Neural cell (in vitro differentiated cells): ENCODE measurements around the gene RAB11FIP3. TPM values are rescaled to one million over a fixed set of nuclear protein-coding genes. Genes with fewer than 3 reads are reported as not detected.
"Not testable (repeated sequence)": the region's sequence is repeated elsewhere in the genome, so short reads cannot be mapped to it uniquely, and the experiment has no call there.

Experiments
- H2AFZ ChIP-seq: fragments of 200-600, 300-800 bp; sonication (generic), shearing (Covaris generic); 2 replicates; pipeline ENCODE4 v1.6.0; 2014; ENCODE audit warnings: low read depth, mild to moderate bottlenecking, antibody characterized with exemption, low read length, moderate library complexity
- H3F3A ChIP-seq: fragments of 200-600 bp; shearing (Covaris generic); 2 replicates; pipeline ENCODE4 v1.6.1; 2016; ENCODE audit warnings: mild to moderate bottlenecking, moderate library complexity, mixed read lengths, antibody characterized with exemption, low read length; ENCODE audit not compliant: insufficient read depth, poor library complexity, severe bottlenecking
- H3K27ac ChIP-seq: fragments of 200-600, 300-800 bp; sonication (generic), shearing (Covaris generic); 2 replicates; pipeline ENCODE4 v1.5.1; 2014; ENCODE audit warnings: mild to moderate bottlenecking, low read length, moderate library complexity
- H3K27me3 ChIP-seq: fragments of 300-800, 200-600 bp; sonication (generic), shearing (Covaris generic); 2 replicates; pipeline ENCODE4 v1.6.0; 2014; ENCODE audit warnings: mild to moderate bottlenecking, low read depth, low read length, moderate library complexity; ENCODE audit not compliant: insufficient read depth
- H3K36me3 ChIP-seq: fragments of 300-800, 200-600 bp; sonication (generic), shearing (Covaris generic); 2 replicates; pipeline ENCODE4 v1.5.1; 2014; ENCODE audit warnings: mild to moderate bottlenecking, antibody characterized with exemption, low read length, moderate library complexity; ENCODE audit not compliant: insufficient read depth
- H3K4me2 ChIP-seq: fragments of 300-800, 200-600 bp; sonication (generic), shearing (Covaris generic); 2 replicates; pipeline ENCODE4 v1.6.0; 2014; ENCODE audit warnings: mild to moderate bottlenecking, low read length
- H3K4me3 ChIP-seq: fragments of 300-800, 200-600 bp; sonication (generic), shearing (Covaris generic); 2 replicates; pipeline ENCODE4 v1.5.1; 2014; ENCODE audit warnings: mild to moderate bottlenecking, low read length, moderate library complexity
- H3K79me2 ChIP-seq: fragments of 200-600 bp; shearing (Covaris generic); replicated peaks from 2 replicates; pipeline ENCODE4 v1.6.0; 2014; ENCODE audit warnings: mild to moderate bottlenecking, low read length, moderate library complexity; ENCODE audit not compliant: insufficient read depth
- H3K9ac ChIP-seq: fragments of 300-800, 200-600 bp; sonication (generic), shearing (Covaris generic); 2 replicates; pipeline ENCODE4 v1.6.1; 2016; ENCODE audit warnings: mild to moderate bottlenecking, low read length, mixed read lengths
- H3K9me2 ChIP-seq: fragments of 200-600 bp; shearing (Covaris generic); 2 replicates; pipeline ENCODE4 v1.6.1; 2016; ENCODE audit warnings: mild to moderate bottlenecking, low read length, mixed read lengths; ENCODE audit not compliant: insufficient read depth
- H3K9me3 ChIP-seq: fragments of 200-600, 300-800 bp; sonication (generic), shearing (Covaris generic); 2 replicates; pipeline ENCODE4 v1.6.1; 2016; ENCODE audit warnings: mild to moderate bottlenecking, mixed run types, low read length, moderate library complexity, mixed read lengths
- H4K20me1 ChIP-seq: fragments of 200-600 bp; shearing (Covaris generic); 2 replicates; pipeline ENCODE4 v1.6.1; 2016; ENCODE audit warnings: mild to moderate bottlenecking, mixed run types; ENCODE audit not compliant: insufficient read depth
- EP300 ChIP-seq: fragments of 450-650 bp; conservative IDR thresholded peaks from 2 replicates; pipeline ENCODE4 v1.6.1; 2014; ENCODE audit warnings: antibody characterized with exemption, mild to moderate bottlenecking, moderate library complexity; ENCODE audit not compliant: poor library complexity, severe bottlenecking
- EZH2 ChIP-seq: fragments of 200-600, 300-800 bp; shearing (Covaris generic), sonication (generic); IDR thresholded peaks from 2 replicates; pipeline ENCODE4 v1.6.1; 2014; ENCODE audit warnings: antibody characterized with exemption, low read length, borderline replicate concordance, mild to moderate bottlenecking; ENCODE audit not compliant: insufficient read depth, poor library complexity, severe bottlenecking
- MXI1 ChIP-seq: fragments of 450-650 bp; conservative IDR thresholded peaks from 2 replicates; pipeline ENCODE4 v1.6.1; 2014; ENCODE audit warnings: antibody characterized with exemption, mild to moderate bottlenecking; ENCODE audit not compliant: poor library complexity, severe bottlenecking
- POLR2AphosphoS5 ChIP-seq: IDR thresholded peaks from 2 replicates; pipeline ENCODE4 v1.6.1; 2012
- RAD21 ChIP-seq: fragments of 450-650 bp; conservative IDR thresholded peaks from 2 replicates; pipeline ENCODE4 v1.6.1; 2014; ENCODE audit warnings: antibody characterized with exemption, mild to moderate bottlenecking, moderate library complexity
- SMC3 ChIP-seq: fragments of 450-650 bp; conservative IDR thresholded peaks from 2 replicates; pipeline ENCODE4 v1.6.1; 2014; ENCODE audit warnings: antibody characterized with exemption, mild to moderate bottlenecking, moderate library complexity; ENCODE audit not compliant: poor library complexity
- TAF1 ChIP-seq: IDR thresholded peaks from 2 replicates; pipeline ENCODE4 v1.6.1; 2012; ENCODE audit warnings: low read depth
- polyA plus RNA-seq: library from polyadenylated mRNA; depleted of rRNA; stranded (reverse); fragments of >200 nt; gene quantifications from 2 replicates; pipeline ENCODE4 v1.2.3, GENCODE V29; 2014
- TF ChIP-seq, protein P1 (sequence below): IDR thresholded peaks from 2 replicates; pipeline ENCODE4 v1.6.1; 2012; ENCODE audit warnings: borderline replicate concordance
- TF ChIP-seq, protein P2 (sequence below): fragments of 450-650 bp; IDR thresholded peaks from 2 replicates; pipeline ENCODE4 v1.5.1; 2014; ENCODE audit warnings: antibody characterized with exemption, mild to moderate bottlenecking, moderate library complexity; ENCODE audit not compliant: poor library complexity, severe bottlenecking

Gene RAB11FIP3
- polyA plus RNA-seq, 1 donor from 2014 or later, result 55.0 TPM

DNA sequence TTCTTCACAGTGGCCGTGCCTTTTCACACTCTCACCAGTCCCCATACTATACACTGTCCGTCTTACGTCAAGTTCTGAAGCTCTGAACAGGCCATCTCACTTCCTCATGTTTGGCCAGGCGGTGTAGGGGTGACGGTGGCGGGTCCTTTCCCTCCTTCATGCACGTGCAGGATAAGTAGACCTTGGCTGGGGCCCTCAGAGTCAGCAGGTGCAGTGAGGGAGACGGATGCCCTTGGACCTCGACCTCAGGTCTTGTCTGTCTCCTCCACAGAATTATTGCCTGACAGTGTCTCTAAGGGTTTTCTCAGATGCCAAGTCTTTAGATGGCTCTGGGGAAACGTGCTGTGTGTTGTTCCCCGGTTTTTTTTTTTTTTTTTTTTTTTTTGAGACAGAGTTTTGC lies 37.6 kb downstream of the RAB11FIP3 start:
- no peaks in the 10 kb centered on the region for H3K9me3 ChIP-seq
- no peak overlapping the region for H2AFZ ChIP-seq
- H3K4me3 ChIP-seq, result no peak overlapping the region
- H3K4me2 ChIP-seq, result no peak overlapping the region
- H3K36me3 ChIP-seq, result peaks cover 4% of the 10 kb centered on the region
- no peaks in the 10 kb centered on the region for H3K27me3 ChIP-seq
- no peaks in the 10 kb centered on the region for H3F3A ChIP-seq
- no peaks in the 10 kb centered on the region for H3K9me2 ChIP-seq
- no peak for TF ChIP-seq TAF1
- no peak for TF ChIP-seq EZH2
- TF ChIP-seq, protein P1, sequence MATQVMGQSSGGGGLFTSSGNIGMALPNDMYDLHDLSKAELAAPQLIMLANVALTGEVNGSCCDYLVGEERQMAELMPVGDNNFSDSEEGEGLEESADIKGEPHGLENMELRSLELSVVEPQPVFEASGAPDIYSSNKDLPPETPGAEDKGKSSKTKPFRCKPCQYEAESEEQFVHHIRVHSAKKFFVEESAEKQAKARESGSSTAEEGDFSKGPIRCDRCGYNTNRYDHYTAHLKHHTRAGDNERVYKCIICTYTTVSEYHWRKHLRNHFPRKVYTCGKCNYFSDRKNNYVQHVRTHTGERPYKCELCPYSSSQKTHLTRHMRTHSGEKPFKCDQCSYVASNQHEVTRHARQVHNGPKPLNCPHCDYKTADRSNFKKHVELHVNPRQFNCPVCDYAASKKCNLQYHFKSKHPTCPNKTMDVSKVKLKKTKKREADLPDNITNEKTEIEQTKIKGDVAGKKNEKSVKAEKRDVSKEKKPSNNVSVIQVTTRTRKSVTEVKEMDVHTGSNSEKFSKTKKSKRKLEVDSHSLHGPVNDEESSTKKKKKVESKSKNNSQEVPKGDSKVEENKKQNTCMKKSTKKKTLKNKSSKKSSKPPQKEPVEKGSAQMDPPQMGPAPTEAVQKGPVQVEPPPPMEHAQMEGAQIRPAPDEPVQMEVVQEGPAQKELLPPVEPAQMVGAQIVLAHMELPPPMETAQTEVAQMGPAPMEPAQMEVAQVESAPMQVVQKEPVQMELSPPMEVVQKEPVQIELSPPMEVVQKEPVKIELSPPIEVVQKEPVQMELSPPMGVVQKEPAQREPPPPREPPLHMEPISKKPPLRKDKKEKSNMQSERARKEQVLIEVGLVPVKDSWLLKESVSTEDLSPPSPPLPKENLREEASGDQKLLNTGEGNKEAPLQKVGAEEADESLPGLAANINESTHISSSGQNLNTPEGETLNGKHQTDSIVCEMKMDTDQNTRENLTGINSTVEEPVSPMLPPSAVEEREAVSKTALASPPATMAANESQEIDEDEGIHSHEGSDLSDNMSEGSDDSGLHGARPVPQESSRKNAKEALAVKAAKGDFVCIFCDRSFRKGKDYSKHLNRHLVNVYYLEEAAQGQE, result no peak
- no peak for TF ChIP-seq POLR2AphosphoS5
- TF ChIP-seq, protein P2, sequence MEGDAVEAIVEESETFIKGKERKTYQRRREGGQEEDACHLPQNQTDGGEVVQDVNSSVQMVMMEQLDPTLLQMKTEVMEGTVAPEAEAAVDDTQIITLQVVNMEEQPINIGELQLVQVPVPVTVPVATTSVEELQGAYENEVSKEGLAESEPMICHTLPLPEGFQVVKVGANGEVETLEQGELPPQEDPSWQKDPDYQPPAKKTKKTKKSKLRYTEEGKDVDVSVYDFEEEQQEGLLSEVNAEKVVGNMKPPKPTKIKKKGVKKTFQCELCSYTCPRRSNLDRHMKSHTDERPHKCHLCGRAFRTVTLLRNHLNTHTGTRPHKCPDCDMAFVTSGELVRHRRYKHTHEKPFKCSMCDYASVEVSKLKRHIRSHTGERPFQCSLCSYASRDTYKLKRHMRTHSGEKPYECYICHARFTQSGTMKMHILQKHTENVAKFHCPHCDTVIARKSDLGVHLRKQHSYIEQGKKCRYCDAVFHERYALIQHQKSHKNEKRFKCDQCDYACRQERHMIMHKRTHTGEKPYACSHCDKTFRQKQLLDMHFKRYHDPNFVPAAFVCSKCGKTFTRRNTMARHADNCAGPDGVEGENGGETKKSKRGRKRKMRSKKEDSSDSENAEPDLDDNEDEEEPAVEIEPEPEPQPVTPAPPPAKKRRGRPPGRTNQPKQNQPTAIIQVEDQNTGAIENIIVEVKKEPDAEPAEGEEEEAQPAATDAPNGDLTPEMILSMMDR, result no peak
- no peak for TF ChIP-seq EP300
- no peak for TF ChIP-seq MXI1
- H3K9ac ChIP-seq, result no peak overlapping the region
- H3K27ac ChIP-seq, result no peak overlapping the region
- H3K79me2 ChIP-seq, result peaks cover 27% of the 10 kb centered on the region
- H4K20me1 ChIP-seq, result no peaks in the 10 kb centered on the region

DNA sequence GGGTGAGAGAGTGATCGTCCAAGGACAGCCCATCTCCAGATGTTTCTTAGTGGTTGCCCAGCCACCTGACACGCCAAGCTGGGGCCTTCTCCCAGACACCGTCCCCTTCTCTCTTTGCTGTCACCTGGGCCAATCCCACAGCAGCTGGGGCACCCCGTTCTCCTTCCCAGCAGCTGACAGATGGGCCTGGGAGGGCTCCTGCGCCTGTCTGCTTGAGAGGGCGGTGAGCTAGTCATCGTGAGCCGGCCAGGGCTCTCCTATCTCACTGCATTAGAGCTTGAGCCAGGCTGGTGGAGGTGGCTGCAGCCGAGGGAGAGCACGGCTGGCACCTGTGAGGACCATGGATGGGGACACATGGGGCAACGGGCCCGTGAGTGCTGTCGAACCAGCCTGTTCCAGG lies 41.2 kb downstream of the RAB11FIP3 start:
- Histone ChIP-seq H4K20me1 (no peaks in the 10 kb centered on the region), H3K27me3 (no peaks in the 10 kb centered on the region), H3K4me2 (no peak overlapping the region), H3K4me3 (no peak overlapping the region), H3K79me2 (peaks cover 12% of the 10 kb centered on the region), H3K9ac (no peak overlapping the region), H2AFZ (no peak overlapping the region), H3F3A (no peaks in the 10 kb centered on the region), H3K36me3 (no peaks in the 10 kb centered on the region), H3K27ac (no peak overlapping the region), H3K9me2 (no peaks in the 10 kb centered on the region), H3K9me3 (no peaks in the 10 kb centered on the region)
- no peak for TF ChIP-seq SMC3
- TF ChIP-seq RAD21, result no peak
- TF ChIP-seq, protein P2, result no peak
- TF ChIP-seq EZH2, result no peak
- no peak for TF ChIP-seq TAF1
- TF ChIP-seq, protein P1, result no peak
- TF ChIP-seq EP300, result no peak
- TF ChIP-seq MXI1, result no peak
- TF ChIP-seq POLR2AphosphoS5, result no peak

DNA sequence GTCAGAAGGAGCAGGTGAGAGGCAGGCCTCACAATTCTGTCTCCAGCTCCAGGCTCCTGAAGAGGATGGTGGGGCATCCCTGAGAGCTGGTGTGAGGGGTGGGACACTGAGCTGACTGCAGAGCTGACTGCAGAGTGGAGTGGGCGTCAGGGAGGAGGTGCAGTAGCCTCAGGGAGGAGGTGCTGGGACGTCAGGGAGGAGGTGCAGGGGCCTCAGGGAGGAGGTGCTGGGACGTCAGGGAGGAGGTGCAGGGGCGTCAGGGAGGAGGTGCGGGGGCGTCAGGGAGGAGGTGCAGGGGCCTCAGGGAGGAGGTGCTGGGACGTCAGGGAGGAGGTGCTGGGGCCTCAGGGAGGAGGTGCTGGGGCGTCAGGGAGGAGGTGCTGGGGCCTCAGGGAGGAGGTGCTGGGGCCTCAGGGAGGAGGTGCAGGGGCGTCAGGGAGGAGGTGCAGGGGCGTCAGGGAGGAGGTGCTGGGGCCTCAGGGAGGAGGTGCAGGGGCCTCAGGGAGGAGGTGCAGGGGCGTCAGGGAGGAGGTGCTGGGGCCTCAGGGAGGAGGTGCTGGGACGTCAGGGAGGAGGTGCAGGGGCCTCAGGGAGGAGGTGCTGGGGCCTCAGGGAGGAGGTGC lies 41.9 kb downstream of the RAB11FIP3 start:
- H3K9me2 ChIP-seq, H2AFZ ChIP-seq, H3K27ac ChIP-seq, H4K20me1 ChIP-seq, H3K9ac ChIP-seq, H3K4me2 ChIP-seq, H3K36me3 ChIP-seq, H3K4me3 ChIP-seq, H3K27me3 ChIP-seq, H3K9me3 ChIP-seq, H3F3A ChIP-seq: not testable (repeated sequence)
- peaks cover 12% of the 10 kb centered on the region for H3K79me2 ChIP-seq
